DND-41 (cell line): Measurements from ENCODE around the gene CCDC192.

ENCODE experiments used
- ATAC-seq: fragments of 200-7000 bp; cut with Tn5 transposase; 3 replicates; pipeline ENCODE4 v1.9.1; 2021; ENCODE audit warnings: low read depth; ENCODE audit not compliant: insufficient read depth
- DNase-seq: peaks from one replicate; pipeline ENCODE4 v3.0.0-alpha.2; 2020
- H2AFZ ChIP-seq: 2 replicates; pipeline ENCODE4 v1.6.0; 2012; ENCODE audit warnings: low read depth, low read length
- H3K27ac ChIP-seq: 2 replicates; pipeline ENCODE4 v1.5.1; 2012; ENCODE audit warnings: low read length, inconsistent platforms
- H3K27me3 ChIP-seq: fragments of 200-600 bp; sonication (generic); 2 replicates; pipeline ENCODE4 v1.6.0; 2012; ENCODE audit warnings: low read length, mild to moderate bottlenecking, inconsistent platforms; ENCODE audit not compliant: insufficient read depth, poor library complexity
- H3K36me3 ChIP-seq: 2 replicates; pipeline ENCODE4 v1.5.1; 2012; ENCODE audit warnings: low read length, inconsistent platforms; ENCODE audit not compliant: insufficient read depth
- H3K4me1 ChIP-seq: 2 replicates; pipeline ENCODE4 v1.5.1; 2012; ENCODE audit warnings: mild to moderate bottlenecking, low read length; ENCODE audit not compliant: insufficient read depth
- H3K4me2 ChIP-seq: 2 replicates; pipeline ENCODE4 v1.6.0; 2012; ENCODE audit warnings: mild to moderate bottlenecking, moderate library complexity, low read length, inconsistent platforms; ENCODE audit not compliant: insufficient read depth
- H3K4me3 ChIP-seq, 2 experiments: fragments of 200-600 bp in 1 of 2; shearing (Covaris generic) in 1 of 2; 2 replicates each; pipeline ENCODE4 v1.5.1; 2012 to 2016; ENCODE audit warnings: inconsistent platforms in 2 of 2, low read length in 2 of 2, mild to moderate bottlenecking in 2 of 2, low read depth in 1 of 2, moderate library complexity in 1 of 2
- H3K79me2 ChIP-seq: 2 replicates; pipeline ENCODE4 v1.6.0; 2012; ENCODE audit warnings: low read length, inconsistent platforms; ENCODE audit not compliant: insufficient read depth
- H3K9ac ChIP-seq: 2 replicates; pipeline ENCODE4 v1.6.0; 2012; ENCODE audit warnings: low read depth, mild to moderate bottlenecking, inconsistent platforms, low read length, moderate library complexity
- H3K9me3 ChIP-seq: 2 replicates; pipeline ENCODE4 v1.5.1; 2012; ENCODE audit warnings: low read length, moderate library complexity, mild to moderate bottlenecking, inconsistent platforms; ENCODE audit not compliant: insufficient read depth, severe bottlenecking
- H4K20me1 ChIP-seq: 2 replicates; pipeline ENCODE4 v1.6.0; 2012; ENCODE audit warnings: low read length; ENCODE audit not compliant: insufficient read depth
- EZH2 ChIP-seq: IDR thresholded peaks from 3 replicates; pipeline ENCODE4 v1.6.1; 2012; ENCODE audit warnings: borderline replicate concordance, low read depth, mild to moderate bottlenecking, moderate library complexity, low read length, inconsistent platforms; ENCODE audit not compliant: severe bottlenecking
- TF ChIP-seq, protein P1 (sequence below): IDR thresholded peaks from 2 replicates; pipeline ENCODE4 v1.5.1; 2012; ENCODE audit warnings: borderline replicate concordance, low read length, moderate library complexity, mild to moderate bottlenecking; ENCODE audit not compliant: poor library complexity, severe bottlenecking; ENCODE audit errors: extremely low read depth

CCDC192 gene

DNA sequence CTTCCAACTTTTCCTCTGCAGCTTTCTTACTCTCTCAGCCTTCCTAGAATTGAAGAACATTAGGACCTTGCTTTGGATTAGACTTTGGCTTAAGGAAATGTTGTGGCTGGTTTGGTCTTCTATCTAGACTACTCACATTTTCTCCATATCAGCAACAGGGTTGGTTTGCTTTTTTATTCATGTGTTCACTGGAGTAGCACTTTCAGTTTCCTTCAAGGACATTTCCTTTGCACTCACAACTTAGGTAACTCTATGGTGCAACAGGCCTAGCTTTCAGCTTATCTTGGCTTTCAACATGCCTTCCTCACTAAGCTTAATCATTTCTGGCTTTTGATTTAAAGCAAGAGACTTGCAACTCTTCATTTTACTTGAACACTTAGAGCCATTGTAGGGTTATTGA lies 153.1 kb downstream of the CCDC192 start:
- no peak overlapping the region for H3K9ac ChIP-seq
- no peak overlapping the region for H3K4me2 ChIP-seq
- no peak for TF ChIP-seq EZH2
- TF ChIP-seq, protein P1, sequence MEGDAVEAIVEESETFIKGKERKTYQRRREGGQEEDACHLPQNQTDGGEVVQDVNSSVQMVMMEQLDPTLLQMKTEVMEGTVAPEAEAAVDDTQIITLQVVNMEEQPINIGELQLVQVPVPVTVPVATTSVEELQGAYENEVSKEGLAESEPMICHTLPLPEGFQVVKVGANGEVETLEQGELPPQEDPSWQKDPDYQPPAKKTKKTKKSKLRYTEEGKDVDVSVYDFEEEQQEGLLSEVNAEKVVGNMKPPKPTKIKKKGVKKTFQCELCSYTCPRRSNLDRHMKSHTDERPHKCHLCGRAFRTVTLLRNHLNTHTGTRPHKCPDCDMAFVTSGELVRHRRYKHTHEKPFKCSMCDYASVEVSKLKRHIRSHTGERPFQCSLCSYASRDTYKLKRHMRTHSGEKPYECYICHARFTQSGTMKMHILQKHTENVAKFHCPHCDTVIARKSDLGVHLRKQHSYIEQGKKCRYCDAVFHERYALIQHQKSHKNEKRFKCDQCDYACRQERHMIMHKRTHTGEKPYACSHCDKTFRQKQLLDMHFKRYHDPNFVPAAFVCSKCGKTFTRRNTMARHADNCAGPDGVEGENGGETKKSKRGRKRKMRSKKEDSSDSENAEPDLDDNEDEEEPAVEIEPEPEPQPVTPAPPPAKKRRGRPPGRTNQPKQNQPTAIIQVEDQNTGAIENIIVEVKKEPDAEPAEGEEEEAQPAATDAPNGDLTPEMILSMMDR: no peak
- no peaks in the 10 kb centered on the region for H3K79me2 ChIP-seq
- H3K4me1 ChIP-seq: no peaks in the 10 kb centered on the region
- H3K27ac ChIP-seq: no peak overlapping the region
- DNase-seq (no peak), ATAC-seq (no peak)
- H3K4me3 ChIP-seq: no peak overlapping the region
- no peaks in the 10 kb centered on the region for H3K9me3 ChIP-seq
- no peak overlapping the region for H2AFZ ChIP-seq
- no peaks in the 10 kb centered on the region for H3K36me3 ChIP-seq
- H4K20me1 ChIP-seq: no peaks in the 10 kb centered on the region
- no peaks in the 10 kb centered on the region for H3K27me3 ChIP-seq

DNA sequence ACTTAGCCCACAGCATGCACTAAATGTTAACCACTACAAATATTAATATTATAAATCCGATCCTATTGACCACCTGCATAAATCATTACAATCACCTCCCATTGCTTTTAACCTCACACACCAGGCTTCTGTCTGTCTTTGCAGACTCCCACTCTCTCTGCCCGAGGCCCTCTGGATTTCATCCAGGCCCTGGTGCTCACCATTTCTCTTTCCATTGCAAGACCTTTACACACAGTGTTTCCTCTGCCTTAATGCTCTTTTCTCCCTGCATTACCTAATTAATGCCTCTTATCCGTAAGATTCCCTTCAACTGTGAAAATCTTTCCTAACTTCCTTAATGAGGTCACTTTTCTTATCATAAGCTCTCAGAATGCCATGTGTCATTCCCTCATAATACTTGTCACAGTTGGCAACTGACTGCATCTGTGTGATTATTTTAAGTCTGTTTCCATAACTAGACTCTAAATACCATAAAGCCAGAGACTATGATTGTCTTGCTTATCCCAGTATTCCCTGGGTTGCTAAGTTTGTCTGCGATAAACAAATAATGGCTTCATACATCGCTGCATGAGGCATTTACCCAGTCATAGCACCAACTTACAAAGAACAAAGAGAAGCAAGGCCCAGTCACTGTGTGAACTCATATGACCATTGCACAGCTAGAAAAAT lies 155.1 kb downstream of the CCDC192 start:
- ATAC-seq (no peak), DNase-seq (no peak)
- no peaks in the 10 kb centered on the region for H3K9me3 ChIP-seq

DNA sequence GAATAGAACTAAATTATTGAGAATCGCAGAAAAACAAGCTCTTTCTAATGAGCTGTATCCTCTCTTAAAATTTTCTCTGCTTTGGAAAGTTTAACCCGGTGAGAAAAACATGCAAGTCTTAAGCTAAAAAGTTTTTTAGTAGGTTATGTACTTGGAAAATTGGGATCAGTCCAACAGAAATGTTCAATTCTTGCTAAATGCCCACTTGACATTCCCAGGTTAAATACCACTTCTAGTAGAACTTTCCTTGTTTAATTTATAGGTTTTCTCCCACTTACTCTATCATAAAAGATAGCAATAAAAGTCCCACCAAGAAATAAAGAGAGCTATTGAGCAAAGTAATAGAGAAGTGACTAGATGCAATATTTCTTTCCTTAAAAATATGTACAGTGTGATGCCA lies 157.1 kb downstream of the CCDC192 start:
- DNase-seq: no peak
- no peak for ATAC-seq
- Histone ChIP-seq H3K4me2 (no peak overlapping the region), H3K9ac (no peak overlapping the region), H4K20me1 (no peaks in the 10 kb centered on the region), H3K9me3 (no peaks in the 10 kb centered on the region), H3K27me3 (no peaks in the 10 kb centered on the region), H3K4me3 (no peak overlapping the region), H3K79me2 (no peaks in the 10 kb centered on the region), H3K4me1 (no peaks in the 10 kb centered on the region), H2AFZ (no peak overlapping the region), H3K27ac (no peak overlapping the region), H3K36me3 (no peaks in the 10 kb centered on the region)
- TF ChIP-seq, protein P1: no peak
- no peak for TF ChIP-seq EZH2

More for the DNA sequence above, 155.1 kb downstream of the CCDC192 start:
- Histone ChIP-seq H3K4me1 (no peaks in the 10 kb centered on the region), H3K27ac (no peak overlapping the region), H3K79me2 (no peaks in the 10 kb centered on the region), H2AFZ (no peak overlapping the region), H3K27me3 (no peaks in the 10 kb centered on the region), H3K4me3 (no peak overlapping the region), H3K9ac (no peak overlapping the region), H3K36me3 (no peaks in the 10 kb centered on the region), H4K20me1 (no peaks in the 10 kb centered on the region), H3K4me2 (no peak overlapping the region)
- no peak for TF ChIP-seq EZH2
- TF ChIP-seq, protein P1: no peak

DNA sequence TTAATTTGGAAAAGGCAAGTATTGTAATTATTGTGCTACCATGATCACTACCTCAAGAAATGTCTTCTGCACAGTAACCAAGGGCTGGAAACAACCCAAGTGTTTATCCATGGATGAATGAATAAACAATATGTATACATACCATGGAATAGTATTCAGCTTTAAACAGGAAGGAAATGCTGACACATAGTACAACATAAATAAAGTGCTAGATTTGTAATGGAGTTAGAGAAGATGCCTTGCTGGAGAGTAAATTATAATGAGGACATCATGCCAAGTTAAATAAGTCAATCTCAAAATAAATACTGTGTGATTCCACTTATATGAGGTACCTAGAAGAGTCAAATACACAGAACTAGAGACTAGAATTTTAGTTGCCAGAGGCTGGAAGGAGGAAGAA lies 160.0 kb downstream of the CCDC192 start:
- no peak overlapping the region for H2AFZ ChIP-seq
- DNase-seq: no peak
- H4K20me1 ChIP-seq: no peaks in the 10 kb centered on the region
- no peaks in the 10 kb centered on the region for H3K4me1 ChIP-seq
- no peak overlapping the region for H3K4me2 ChIP-seq
- peaks cover 14% of the 10 kb centered on the region for H3K27me3 ChIP-seq
- H3K79me2 ChIP-seq: no peaks in the 10 kb centered on the region
- H3K27ac ChIP-seq: no peak overlapping the region
- TF ChIP-seq, protein P1: no peak
- TF ChIP-seq EZH2: no peak
- H3K9me3 ChIP-seq: no peaks in the 10 kb centered on the region
- no peak overlapping the region for H3K4me3 ChIP-seq
- no peak for ATAC-seq
- no peak overlapping the region for H3K9ac ChIP-seq
- no peaks in the 10 kb centered on the region for H3K36me3 ChIP-seq
